D341Med (cell line): ENCODE results near the gene MCHR1.
A peak's percentile ranks its signal among the peaks of the same experiment; 100 is the strongest.
"Not testable (repeated sequence)": the region's sequence is repeated elsewhere in the genome, so short reads cannot be mapped to it uniquely, and the experiment has no call there.

ENCODE experiments used
- DNase-seq: peaks from one replicate; pipeline ENCODE4 v3.0.0; 2012; ENCODE audit warnings: low spot score

Gene MCHR1

DNA sequence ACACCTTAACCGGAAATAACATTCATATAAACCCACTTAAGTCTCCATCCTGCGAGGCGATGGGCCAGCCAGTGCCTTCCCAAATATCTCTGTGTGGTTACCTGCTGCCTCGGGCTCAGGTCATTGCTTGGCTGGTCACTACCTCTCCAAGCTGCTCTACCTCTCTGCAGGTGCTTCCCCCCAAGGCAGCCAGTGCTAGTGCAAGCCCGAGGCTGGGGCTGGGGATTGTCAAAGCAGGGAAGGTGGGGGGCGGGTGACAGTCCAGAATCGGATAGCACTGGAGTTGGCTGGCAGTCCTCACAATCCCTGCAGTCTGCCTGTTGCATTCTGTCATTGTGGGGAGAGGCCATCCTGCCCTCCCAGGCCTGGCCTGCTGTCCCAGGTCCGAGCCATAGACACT is 11.1 kb downstream of the MCHR1 start:
- no peak for DNase-seq

DNA sequence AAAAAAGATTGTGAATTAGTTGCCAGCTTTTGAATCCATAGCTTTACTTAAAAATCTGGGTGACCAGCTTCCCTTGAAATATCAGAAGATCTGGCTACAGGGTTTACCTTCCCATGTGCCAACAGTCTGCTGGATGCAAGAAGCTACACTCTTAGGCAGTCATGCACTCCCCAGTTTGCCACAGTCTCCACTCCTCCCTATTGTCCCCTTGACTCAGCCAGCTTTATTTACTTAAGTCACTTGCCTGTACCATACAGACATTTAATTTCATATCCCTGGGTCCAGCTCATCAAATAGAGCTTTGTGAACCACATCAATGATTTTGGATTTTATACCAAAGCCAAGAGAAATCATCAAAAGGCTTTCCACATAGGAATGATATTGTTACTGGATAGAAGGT is 12.2 kb downstream of the MCHR1 start:
- no peak for DNase-seq

DNA sequence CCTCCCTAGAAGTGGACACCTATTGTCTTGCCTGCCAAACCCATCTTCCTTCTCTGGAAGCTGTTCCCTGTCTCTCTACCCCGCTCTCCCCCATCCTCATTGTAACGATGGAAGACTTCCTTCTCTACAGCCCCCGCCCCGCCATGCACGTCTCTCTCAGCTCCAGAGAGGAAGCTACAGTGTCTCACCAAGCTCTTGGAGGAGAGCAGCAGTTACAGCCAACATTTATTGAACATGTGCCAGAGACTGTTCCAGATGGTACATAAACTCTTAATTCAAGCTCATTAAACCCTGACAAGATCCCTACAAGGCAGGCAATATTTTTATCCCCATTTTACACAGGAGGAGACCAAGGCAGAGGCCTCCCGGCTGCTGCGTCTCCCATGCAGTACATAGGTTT is 15.1 kb downstream of the MCHR1 start:
- DNase-seq = no peak

- no peak for DNase-seq
Measured at GRCh38 chr22:40701274-40701673, 22.0 kb downstream of the MCHR1 start.

GRCh38 chr22:40703174-40703573 is 23.9 kb downstream of the MCHR1 start:
- no peak for DNase-seq

DNA sequence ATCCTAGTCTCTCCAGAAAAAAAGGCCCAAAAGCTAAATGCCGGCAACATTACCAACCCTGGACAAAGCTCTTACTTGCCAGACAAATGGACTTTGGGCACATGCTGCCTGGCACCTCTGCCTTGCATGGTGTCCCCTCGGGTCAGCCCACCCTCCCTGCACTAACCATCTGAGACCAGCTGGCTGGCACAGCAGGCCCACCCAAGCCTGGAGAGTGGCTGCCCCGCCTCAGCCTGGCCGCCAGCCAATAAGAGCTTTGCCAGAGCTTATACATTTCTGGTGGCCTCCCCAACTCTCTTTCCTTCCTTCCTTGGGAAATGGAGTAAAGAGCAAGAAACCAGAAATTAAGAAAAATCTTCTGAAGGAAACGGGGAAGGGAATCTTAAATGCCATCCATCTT is 24.5 kb downstream of the MCHR1 start:
- DNase-seq = peak; percentile 71

DNA sequence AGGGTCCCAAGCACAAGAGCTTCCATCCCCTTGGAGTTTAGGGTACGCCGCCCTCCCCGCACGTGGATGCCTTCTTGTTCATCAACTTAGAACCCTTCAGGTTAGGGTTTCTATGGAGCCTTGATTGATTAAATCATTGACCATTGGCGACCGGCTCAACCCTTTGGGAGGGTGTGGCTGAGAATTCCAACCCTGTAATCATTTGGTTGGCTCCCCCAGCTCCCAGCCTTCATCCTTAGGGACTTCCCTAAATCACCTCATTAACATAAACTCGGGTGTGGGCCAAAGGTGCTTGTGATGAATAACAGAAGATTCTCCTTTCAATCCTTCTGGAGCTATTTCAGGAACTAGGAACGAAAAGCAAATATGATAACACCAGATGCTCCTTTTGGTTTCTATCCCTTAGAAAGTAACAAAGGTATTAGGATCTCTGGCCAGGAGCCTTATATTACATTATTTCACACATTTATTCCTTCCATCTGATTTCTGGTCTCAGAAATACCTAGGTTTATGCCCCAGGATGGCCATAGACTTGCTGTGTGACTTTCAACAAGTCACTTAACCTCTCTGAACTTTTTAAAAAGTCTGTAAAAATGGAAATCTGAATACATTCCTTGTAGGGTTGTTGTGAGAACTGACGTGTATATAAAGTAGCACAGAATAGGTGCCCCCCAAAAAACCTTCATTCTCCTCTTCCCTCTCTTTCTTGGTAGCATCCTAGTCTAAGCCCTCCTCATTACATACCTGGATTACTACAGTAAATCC is 26.8 kb downstream of the MCHR1 start:
- DNase-seq = no peak

DNA sequence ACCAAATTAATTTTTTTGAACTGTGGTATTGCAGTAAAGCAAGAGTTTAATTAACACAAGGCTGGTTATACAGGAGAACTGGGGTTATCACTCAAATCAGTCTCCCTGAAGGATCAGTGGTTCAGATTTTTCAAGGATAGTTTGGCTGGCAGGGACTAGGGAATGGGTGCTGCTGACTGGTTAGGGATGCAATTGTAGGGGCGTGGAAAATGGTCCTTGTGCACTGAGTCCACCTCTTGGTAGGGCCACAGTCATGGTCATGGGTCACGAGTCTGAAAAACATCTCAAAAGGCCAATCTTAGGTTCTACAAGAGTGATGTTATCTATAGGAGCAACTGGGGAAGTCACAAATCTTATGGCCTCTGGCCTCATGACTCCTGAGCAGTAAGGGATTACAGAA is 27.9 kb downstream of the MCHR1 start:
- no peak for DNase-seq

GRCh38 chr22:40708177-40708576 is 28.9 kb downstream of the MCHR1 start:
- DNase-seq = no peak

DNA sequence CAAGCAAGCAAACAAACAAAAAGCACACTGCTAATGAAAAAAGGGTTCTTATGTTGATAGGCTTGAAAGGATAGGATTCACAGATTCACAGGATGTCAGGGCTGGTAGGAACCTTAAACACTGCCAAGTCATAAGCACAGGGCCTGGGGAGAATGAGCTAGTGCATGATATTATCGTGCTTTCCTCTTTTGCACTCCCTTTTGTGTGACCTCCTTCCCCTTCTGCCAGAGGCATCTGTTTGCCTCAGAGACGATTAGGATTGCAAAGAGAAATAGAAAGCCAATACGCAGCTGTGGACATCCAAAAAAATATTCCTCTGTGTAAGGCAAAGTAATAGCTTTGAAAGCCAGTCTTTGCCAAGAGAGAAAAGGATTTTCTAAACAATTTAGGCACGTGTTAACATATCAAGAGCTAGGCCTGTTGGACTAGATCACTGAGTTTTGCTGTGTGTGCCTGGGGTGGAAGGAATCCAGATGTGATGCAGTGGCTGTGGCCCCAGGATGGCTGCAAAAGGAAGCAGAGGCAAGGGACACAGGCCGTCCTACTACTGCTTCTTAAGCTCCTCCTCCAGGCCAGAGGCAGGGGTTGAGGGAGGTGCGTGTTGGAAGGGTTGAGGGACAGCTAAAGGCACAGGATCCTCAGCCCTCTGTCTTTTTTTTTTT is 30.6 kb downstream of the MCHR1 start:
- no peak for DNase-seq

DNA sequence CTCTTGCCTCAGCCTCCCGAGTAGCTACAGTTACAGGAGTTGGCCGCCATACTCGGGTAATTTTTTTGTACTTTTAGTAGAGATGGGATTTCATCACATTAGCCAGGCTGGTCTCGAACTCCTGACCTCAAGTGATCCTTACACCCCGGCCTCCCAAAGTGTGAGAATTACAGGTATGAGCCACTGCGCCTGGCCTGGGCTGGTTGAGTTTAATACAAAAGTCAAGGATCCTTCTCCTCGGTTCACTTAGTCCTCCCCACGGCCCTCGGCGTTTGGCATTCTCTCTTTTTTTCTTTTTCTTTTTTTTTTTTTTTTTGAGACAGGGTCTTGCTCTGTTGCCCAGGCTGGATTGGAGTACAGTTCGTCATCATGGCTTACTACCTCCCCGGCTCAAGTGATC is 33.0 kb downstream of the MCHR1 start:
- no peak for DNase-seq

DNA sequence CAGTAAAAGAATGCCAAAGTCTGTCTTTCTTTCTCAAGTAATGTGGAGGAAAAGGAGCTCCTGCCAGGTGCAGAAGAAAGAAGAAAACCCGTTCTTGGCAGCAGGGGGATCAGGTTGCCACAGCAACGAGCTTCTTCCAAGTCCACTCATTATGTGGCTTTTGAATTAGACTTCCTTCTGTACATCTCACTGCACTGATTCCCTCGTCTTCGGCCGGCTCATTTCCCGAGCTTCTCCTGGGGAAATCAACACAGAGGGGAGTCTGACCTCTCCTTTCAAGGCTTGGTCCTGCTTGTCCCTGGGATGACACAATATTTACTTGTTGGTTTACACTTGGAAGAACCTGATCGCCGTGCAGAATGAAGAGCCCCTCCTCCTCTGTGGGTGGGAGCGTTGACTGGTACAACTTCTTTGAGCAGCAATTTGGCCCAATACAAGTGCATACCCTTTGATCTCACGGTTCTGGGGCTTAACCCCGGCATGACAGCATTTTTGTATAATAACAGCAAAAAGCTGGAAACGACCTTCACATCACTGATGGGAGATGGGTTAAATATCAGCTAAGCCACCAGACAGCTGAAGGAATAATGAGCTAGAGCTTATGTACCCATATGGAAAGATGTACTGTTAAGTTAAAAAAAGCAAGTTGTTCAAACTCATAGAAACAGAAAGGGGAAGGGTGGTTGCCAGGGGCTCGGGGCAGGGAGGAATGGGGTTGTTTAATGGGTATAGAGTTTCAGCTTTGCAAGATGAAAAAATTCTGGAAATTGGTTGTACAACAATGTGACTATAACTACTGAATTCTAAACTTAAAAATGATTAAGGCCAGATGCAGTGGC is 35.4 kb downstream of the MCHR1 start:
- peak; percentile 51 for DNase-seq

GRCh38 chr22:40716116-40716515 is 36.8 kb downstream of the MCHR1 start:
- no peak for DNase-seq

GRCh38 chr22:40717657-40718056 is 38.4 kb downstream of the MCHR1 start:
- not testable (repeated sequence) for DNase-seq

DNA sequence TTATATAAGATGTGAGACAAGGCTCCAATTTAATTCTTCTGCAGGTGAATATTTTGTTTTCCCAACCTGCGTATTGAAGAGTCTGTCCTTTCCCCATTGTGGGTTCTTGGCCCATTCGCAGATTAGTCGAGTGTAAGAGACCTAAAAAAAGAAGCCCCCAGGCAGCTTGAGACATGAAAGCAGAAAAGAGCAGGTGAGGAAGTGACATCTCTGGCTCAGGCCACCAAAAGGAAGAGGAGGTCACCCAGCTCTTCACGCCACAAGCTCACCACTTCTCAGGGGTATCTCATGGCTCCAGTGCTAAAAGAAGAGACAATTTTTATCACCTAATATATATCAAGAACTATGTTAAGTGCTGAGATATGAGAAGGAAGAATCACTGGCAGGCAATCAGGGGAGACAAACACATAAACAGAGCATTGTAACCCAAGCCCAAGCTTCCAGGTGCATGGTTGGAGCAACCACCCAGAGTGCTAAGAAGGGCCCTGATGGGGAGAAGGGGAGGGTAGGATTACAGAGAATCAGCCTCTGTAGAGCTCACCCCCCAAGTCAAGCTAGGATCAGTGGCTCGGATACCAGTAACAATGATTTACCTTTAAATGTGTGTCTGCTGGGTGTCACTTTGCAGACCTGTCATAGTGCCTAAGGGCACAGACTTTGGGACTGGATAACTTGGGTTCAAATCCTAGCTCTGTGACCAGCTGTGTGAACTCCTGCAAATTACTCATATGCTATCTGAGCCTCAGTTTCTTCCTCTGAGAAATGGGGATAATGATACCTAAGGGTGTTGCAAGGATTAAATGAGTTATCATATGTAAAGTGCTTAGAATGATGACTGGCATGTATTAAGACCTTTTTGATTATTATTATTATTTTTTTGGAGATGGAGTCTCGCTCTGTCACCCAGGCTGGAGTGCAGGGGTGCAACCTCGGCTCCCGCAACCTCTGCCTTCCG is 39.2 kb downstream of the MCHR1 start:
- no peak for DNase-seq

GRCh38 chr22:40719599-40719998 is 40.3 kb downstream of the MCHR1 start:
- DNase-seq = no peak

DNA sequence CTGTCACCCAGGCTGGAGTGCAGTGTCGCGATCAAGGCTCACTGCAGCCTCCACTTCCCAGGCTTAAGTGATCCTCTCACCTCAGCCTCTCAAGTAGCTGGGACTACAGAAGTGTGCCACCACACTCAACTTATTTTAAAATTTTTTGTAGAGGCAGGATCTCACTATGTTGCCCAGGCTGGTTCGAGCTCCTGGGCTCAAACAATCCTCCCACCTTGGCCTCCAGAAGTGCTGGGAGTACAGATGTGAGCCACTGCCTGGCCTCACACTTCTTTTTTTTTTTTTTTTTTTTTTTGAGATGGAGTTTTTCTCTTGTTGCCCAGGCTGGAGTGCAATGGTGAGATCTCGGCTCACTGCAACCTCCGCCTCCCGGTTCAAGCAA is 40.9 kb downstream of the MCHR1 start:
- not testable (repeated sequence) for DNase-seq

- peak; percentile 24 for DNase-seq
Measured at GRCh38 chr22:40720538-40721256, 41.4 kb downstream of the MCHR1 start.

DNA sequence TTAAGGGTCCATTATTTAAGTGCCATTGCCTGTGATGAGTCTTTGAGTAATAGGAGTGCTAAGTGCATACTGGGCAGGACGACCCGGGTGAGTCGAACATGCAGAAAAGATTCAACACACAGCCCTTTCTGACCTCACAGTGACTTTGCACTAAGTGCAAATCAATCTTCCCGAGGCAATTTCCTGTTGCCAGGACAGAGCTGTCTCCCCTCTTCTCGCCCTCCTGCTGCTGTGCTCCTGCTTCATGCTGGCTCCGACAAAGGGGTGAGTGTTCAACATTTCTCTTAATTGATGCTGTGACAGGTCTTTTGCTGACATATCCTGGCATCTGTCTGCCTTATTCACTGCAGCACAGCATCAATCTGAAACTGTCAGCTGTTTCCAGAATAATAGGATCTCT is 42.0 kb downstream of the MCHR1 start:
- peak; percentile 30 for DNase-seq

DNA sequence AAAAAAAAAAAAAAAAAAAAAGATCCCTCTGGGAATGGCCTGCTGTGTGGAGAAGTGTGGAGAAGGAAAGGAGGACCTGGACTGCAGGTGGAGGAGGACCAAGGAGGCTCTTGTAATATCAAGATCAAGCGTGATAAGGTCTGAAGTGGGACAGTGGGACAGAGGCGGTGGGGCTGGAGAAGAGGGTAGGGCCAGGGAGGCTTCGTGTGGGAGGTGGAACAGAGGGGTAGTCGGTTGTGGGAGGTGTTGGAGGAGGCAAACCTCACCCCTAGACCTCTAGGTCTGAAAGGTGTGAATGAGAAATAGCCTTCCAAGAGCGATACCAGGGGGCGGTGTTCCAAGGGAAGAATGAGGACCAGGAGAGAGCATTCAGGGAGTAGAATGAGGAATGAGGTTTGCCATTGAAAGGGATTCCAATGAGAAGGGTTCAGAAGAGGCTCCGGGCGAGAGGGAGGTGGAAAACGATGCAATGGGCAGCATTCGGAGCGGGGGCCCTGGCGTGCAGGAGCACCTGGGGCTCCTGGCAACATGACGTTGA is 44.2 kb downstream of the MCHR1 start:
- no peak for DNase-seq

DNA sequence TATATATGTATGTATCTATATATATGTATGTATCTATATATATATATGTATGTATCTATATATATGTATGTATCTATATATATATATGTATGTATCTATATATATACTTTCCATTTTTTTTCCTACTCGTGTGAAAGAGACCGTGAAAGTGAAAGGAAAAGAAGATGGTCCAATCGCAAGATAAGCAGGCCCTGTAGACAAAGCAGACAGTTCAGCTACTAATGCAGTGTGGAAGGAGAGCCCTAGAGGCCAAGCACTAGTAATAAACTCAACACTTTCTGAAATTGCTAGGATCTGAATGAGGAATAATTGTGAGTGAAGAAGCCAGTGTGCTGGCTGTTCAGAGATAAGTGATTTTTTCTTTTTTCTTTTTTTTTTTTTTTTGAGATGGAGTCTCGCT is 47.2 kb downstream of the MCHR1 start:
- no peak for DNase-seq
